T-helper 2 cell treated with Interferon-gamma antibody and Interleukin-4, amounts not matched to agents 5 μg/mL and 100 μg/mL, for 36 hours (primary cell): ENCODE data around the gene LRRC43.

Experiments used
- DNase-seq: peaks from one replicate; pipeline ENCODE4 v3.0.0; 2021; ENCODE audit warnings: low spot score
- H3K27ac Mint-ChIP-seq: one replicate; pipeline ENCODE4 v1.8.0; 2021; ENCODE audit warnings: mild to moderate bottlenecking, mixed read lengths
- H3K27me3 Mint-ChIP-seq: one replicate; pipeline ENCODE4 v1.8.0; 2021; ENCODE audit warnings: low read depth, mixed read lengths
- H3K36me3 Mint-ChIP-seq: one replicate; pipeline ENCODE4 v1.8.0; 2021; ENCODE audit warnings: low read depth, mixed read lengths
- H3K4me1 Mint-ChIP-seq: one replicate; pipeline ENCODE4 v1.8.0; 2021; ENCODE audit warnings: low read depth, mixed read lengths
- H3K4me3 Mint-ChIP-seq: one replicate; pipeline ENCODE4 v1.8.0; 2022; ENCODE audit warnings: mild to moderate bottlenecking, moderate library complexity, mixed read lengths
- H3K9me3 Mint-ChIP-seq: one replicate; pipeline ENCODE4 v1.8.0; 2021; ENCODE audit warnings: mixed read lengths

LRRC43 gene

GRCh38 chr12:122206111-122206881 is 23.4 kb downstream of the LRRC43 start:
- Mint-ChIP-seq H3K4me3 (no peak overlapping the region), H3K36me3 (peaks cover 23% of the 10 kb centered on the region), H3K27ac (no peak overlapping the region), H3K9me3 (no peaks in the 10 kb centered on the region), H3K27me3 (peaks cover 24% of the 10 kb centered on the region), H3K4me1 (peaks cover 6% of the 10 kb centered on the region)
- no peak for DNase-seq

- DNase-seq = no peak
- Mint-ChIP-seq H3K36me3 (peaks cover 28% of the 10 kb centered on the region), H3K9me3 (no peaks in the 10 kb centered on the region), H3K4me1 (peaks cover 6% of the 10 kb centered on the region), H3K27me3 (peaks cover 20% of the 10 kb centered on the region), H3K27ac (no peak overlapping the region), H3K4me3 (no peak overlapping the region)
Measured at GRCh38 chr12:122206976-122207375, 24.1 kb downstream of the LRRC43 start.

GRCh38 chr12:122207391-122207790 is 24.5 kb downstream of the LRRC43 start:
- no peak for DNase-seq
- Mint-ChIP-seq H3K27me3 (peaks cover 20% of the 10 kb centered on the region), H3K9me3 (no peaks in the 10 kb centered on the region), H3K4me1 (peaks cover 6% of the 10 kb centered on the region), H3K4me3 (no peak overlapping the region), H3K27ac (no peak overlapping the region), H3K36me3 (peaks cover 31% of the 10 kb centered on the region)

GRCh38 chr12:122208073-122208820 is 25.3 kb downstream of the LRRC43 start:
- peaks cover 6% of the 10 kb centered on the region for H3K4me1 Mint-ChIP-seq
- no peak for DNase-seq
- H3K4me3 Mint-ChIP-seq = no peak overlapping the region
- H3K27me3 Mint-ChIP-seq = peaks cover 12% of the 10 kb centered on the region
- H3K27ac Mint-ChIP-seq = no peak overlapping the region
- H3K9me3 Mint-ChIP-seq = no peaks in the 10 kb centered on the region
- H3K36me3 Mint-ChIP-seq = peaks cover 34% of the 10 kb centered on the region

- Mint-ChIP-seq H3K27ac (no peak overlapping the region), H3K4me3 (no peak overlapping the region), H3K27me3 (no peaks in the 10 kb centered on the region), H3K9me3 (no peaks in the 10 kb centered on the region), H3K36me3 (peaks cover 39% of the 10 kb centered on the region), H3K4me1 (peaks cover under 1% of the 10 kb centered on the region)
- DNase-seq = no peak
Measured at GRCh38 chr12:122215771-122216170, 32.8 kb downstream of the LRRC43 start.

GRCh38 chr12:122216445-122216844 is 33.5 kb downstream of the LRRC43 start:
- Mint-ChIP-seq H3K36me3 (peaks cover 42% of the 10 kb centered on the region), H3K27me3 (no peaks in the 10 kb centered on the region), H3K4me3 (no peak overlapping the region), H3K27ac (peak overlapping the region; percentile 16), H3K9me3 (no peaks in the 10 kb centered on the region), H3K4me1 (peaks cover 4% of the 10 kb centered on the region)
- no peak for DNase-seq

GRCh38 chr12:122225683-122226365 is 42.9 kb downstream of the LRRC43 start, which contains the start of gene DIABLO:
Gene DIABLO, minus strand, starts transcription at chr12:122226052. Its CDS starts 38 bp downstream, at chr12:122226014.
- peak within 1 kb of the TSS; percentile 91 for H3K4me3 Mint-ChIP-seq
- peaks cover 28% of the 10 kb centered on the region for H3K4me1 Mint-ChIP-seq
- peak within 1 kb of the TSS; percentile 95 for H3K27ac Mint-ChIP-seq
- no peaks in the 10 kb centered on the region for H3K27me3 Mint-ChIP-seq
- peak; percentile 100 for DNase-seq
- peaks cover 26% of the 10 kb centered on the region for H3K36me3 Mint-ChIP-seq
- H3K9me3 Mint-ChIP-seq = no peaks in the 10 kb centered on the region

GRCh38 chr12:122226366-122227125 is 43.6 kb downstream of the LRRC43 start:
- H3K36me3 Mint-ChIP-seq = peaks cover 22% of the 10 kb centered on the region
- peak overlapping the region; percentile 32 for H3K27ac Mint-ChIP-seq
- no peaks in the 10 kb centered on the region for H3K9me3 Mint-ChIP-seq
- peak overlapping the region; percentile 80 for H3K4me3 Mint-ChIP-seq
- no peaks in the 10 kb centered on the region for H3K27me3 Mint-ChIP-seq
- no peak for DNase-seq
- H3K4me1 Mint-ChIP-seq = peaks cover 24% of the 10 kb centered on the region

GRCh38 chr12:122227341-122227740 is 44.4 kb downstream of the LRRC43 start:
- peaks cover 21% of the 10 kb centered on the region for H3K36me3 Mint-ChIP-seq
- no peak for DNase-seq
- H3K27ac Mint-ChIP-seq = peak overlapping the region; percentile 32
- no peaks in the 10 kb centered on the region for H3K27me3 Mint-ChIP-seq
- no peaks in the 10 kb centered on the region for H3K9me3 Mint-ChIP-seq
- peaks cover 24% of the 10 kb centered on the region for H3K4me1 Mint-ChIP-seq
- peak overlapping the region; percentile 80 for H3K4me3 Mint-ChIP-seq

- H3K4me1 Mint-ChIP-seq = peaks cover 24% of the 10 kb centered on the region
- peak overlapping the region; percentile 80 for H3K4me3 Mint-ChIP-seq
- no peak overlapping the region for H3K27ac Mint-ChIP-seq
- no peaks in the 10 kb centered on the region for H3K9me3 Mint-ChIP-seq
- peaks cover 25% of the 10 kb centered on the region for H3K36me3 Mint-ChIP-seq
- no peaks in the 10 kb centered on the region for H3K27me3 Mint-ChIP-seq
- DNase-seq = no peak
Measured at GRCh38 chr12:122228092-122228491, 45.2 kb downstream of the LRRC43 start.

GRCh38 chr12:122230798-122231197 is 47.9 kb downstream of the LRRC43 start:
- peaks cover 12% of the 10 kb centered on the region for H3K4me1 Mint-ChIP-seq

GRCh38 chr12:122232691-122233090 is 49.8 kb downstream of the LRRC43 start:
- Mint-ChIP-seq H3K9me3 (no peaks in the 10 kb centered on the region), H3K4me3 (no peak overlapping the region), H3K36me3 (peaks cover 28% of the 10 kb centered on the region), H3K4me1 (peaks cover 6% of the 10 kb centered on the region), H3K27me3 (no peaks in the 10 kb centered on the region), H3K27ac (no peak overlapping the region)
- DNase-seq = no peak

More at GRCh38 chr12:122230798-122231197, 47.9 kb downstream of the LRRC43 start:
- Mint-ChIP-seq H3K9me3 (no peaks in the 10 kb centered on the region), H3K36me3 (peaks cover 24% of the 10 kb centered on the region), H3K4me3 (no peak overlapping the region), H3K27me3 (no peaks in the 10 kb centered on the region), H3K27ac (no peak overlapping the region)
- no peak for DNase-seq

- H3K4me1 Mint-ChIP-seq = no peaks in the 10 kb centered on the region
Measured at GRCh38 chr12:122235741-122236140, 52.8 kb downstream of the LRRC43 start.

More at GRCh38 chr12:122235741-122236140, 52.8 kb downstream of the LRRC43 start:
- Mint-ChIP-seq H3K27ac (no peak overlapping the region), H3K4me3 (no peak overlapping the region), H3K36me3 (peaks cover 36% of the 10 kb centered on the region), H3K9me3 (no peaks in the 10 kb centered on the region), H3K27me3 (no peaks in the 10 kb centered on the region)
- no peak for DNase-seq
